HG02970 (cell line): ENCODE results near the gene PSMG3.

Experiments
- ATAC-seq: cut with Tn5 transposase; IDR thresholded peaks from one replicate; pipeline ENCODE4 v1.9.1; 2021; ENCODE audit warnings: mild to moderate bottlenecking, moderate library complexity, moderate number of reproducible peaks; ENCODE audit not compliant: unreplicated experiment, low FRiP score

PSMG3 gene

DNA sequence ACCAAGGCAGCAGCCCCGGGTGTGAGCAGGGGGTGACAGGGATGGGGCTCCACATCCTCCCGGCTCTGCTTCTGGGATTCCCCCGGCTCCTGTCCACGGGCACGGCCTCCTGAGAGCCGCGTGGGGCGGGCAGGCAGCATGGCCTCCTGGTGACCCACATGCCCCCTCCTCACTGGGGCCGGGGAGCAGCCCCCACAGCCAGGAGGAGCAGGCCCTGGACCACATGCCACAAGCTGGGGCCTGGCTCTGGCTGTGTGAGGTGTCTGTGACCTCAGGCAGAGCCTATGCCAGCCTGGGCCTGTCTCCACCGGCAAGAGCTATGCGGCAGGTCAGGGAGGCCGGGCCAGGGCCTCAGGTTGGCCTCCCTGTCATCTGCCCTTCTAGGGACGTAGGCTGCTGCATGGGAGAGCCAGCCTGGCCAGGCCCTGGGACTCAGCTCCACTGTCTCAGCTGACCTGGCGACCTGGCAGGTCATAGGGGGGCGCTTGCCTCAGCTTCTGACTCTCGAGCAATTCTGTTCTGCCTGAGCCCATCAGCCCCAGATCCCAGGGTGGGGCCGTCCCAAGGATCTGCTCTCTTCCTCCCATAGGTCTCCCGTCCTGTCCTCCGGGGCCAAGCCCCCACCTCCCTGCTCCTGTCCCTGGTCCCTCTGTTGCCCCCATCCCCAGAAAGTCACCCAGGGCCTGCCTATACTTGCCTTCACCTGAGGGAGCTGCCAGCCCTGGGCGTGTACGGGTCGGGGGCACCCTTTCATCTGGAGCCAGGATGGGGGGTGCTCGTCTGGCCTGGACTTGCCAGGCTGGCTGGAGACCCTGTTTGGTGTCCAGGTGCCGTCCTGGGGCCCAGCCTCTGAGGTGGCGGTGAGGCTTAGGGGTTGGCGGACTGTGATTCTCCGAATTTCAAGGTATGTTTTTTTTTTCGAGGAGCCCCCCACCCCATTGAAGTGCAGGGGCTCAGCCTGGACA lies 9.9 kb downstream of the PSMG3 start:
- no peak for ATAC-seq

GRCh38 chr7:1558841-1559625 lies 10.8 kb downstream of the PSMG3 start:
- ATAC-seq, result no peak

GRCh38 chr7:1558181-1558811 lies 11.5 kb downstream of the PSMG3 start:
- ATAC-seq, result no peak

DNA sequence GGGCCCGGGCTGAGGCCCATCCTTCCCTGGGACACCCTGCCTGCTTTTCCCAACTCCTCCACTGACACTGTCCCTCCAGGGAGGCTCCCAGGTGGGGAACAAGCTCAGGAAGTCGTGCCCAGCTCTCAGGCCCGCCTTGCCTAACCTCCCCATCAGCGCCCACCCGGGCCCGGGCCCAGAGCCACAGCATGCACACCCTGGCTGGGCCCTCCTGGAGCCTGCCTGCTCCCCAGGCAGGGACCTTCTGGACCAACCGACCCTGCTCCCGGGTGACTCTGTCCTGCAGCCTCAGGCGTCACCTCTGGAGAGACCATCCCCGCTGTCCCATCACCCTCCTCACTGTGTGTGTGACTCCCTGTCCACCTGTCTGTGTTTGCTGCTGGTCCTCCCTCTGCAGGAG lies 12.1 kb downstream of the PSMG3 start:
- no peak for ATAC-seq

DNA sequence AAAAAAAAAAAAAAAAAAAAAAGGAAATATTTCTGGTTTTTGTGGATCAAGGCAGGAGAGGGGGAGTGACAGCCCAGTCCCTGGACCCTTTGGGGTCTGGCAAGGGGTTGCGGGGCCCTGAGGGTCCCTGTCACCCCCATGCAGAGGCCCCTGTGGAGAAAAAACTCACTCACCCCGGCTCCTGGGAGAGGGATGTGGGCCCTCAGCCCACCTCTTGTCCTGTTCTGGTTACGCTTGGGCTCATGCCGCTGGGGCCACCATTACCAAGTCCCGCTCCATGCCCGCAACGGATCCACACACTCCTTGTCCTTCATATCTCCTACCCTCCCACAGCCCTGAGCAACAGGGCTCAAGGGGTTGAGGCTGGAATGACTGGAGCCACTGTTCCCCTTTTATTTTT lies 12.8 kb downstream of the PSMG3 start:
- ATAC-seq, result no peak

GRCh38 chr7:1555813-1556543 lies 13.9 kb downstream of the PSMG3 start, which contains the start of gene TMEM184A:
Gene TMEM184A, minus strand, starts transcription at chr7:1556205. Its CDS starts 721 bp downstream, at chr7:1555484.
- ATAC-seq, result no peak

DNA sequence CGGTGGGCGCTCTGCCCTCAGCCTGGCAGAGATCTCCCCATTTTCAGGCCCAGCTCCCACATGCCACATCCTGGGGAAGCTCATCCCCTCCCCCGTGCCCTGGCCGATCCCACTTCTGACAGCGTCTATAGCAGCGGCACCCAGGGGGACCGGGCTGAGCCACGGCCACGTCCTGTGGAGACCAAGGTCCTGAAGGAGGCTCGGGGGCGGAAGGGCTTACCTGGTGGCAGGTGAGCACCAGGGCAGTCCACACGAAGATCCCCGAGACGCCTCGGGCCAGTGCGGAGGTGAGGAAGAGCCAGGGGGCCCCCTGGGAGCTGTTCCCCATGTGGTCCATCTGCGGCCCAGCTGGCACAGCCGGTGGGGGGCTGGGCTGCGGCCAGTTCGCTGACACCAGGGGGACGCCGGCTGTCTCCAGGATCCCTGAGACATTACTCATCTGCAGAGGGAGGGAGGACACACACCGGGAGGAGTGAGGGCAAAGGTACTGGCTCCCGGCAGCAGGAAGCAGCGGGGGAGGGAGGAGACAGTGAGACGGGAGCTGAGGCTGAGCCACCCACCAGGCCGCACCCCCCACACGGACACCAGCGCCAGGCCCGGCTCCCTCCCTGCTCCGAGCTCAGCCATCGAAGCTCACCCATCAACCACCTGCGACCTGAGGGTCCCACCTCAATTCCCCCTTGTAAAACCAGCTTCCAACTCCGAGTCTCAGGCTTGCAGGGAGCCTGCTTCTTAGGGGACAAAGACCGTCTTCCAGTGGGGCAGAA lies 14.6 kb downstream of the PSMG3 start:
- ATAC-seq, result no peak

GRCh38 chr7:1554333-1555045 lies 15.3 kb downstream of the PSMG3 start:
- ATAC-seq, result no peak

GRCh38 chr7:1553512-1554210 lies 16.2 kb downstream of the PSMG3 start:
- ATAC-seq, result no peak

- no peak for ATAC-seq
These were observed 17.6 kb downstream of the PSMG3 start for GRCh38 chr7:1552200-1552599.

DNA sequence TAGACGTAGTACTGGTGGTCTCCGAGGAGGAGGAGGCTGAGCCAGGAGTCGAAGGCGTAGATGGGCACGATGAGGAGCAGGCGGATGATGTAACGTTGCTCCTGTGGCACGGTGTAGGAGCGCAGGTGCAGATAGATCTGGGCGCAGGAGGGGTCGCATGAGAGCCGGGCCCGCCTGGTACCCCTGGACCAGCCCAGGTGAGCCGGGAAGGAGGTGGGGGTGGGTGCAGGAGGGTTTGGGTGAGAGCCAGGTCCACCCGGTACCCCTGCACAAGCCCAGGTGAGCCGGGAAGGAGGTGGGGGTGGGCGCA lies 19.0 kb downstream of the PSMG3 start:
- ATAC-seq, result no peak

- no peak for ATAC-seq
These were observed 19.6 kb downstream of the PSMG3 start for GRCh38 chr7:1550005-1550845.

GRCh38 chr7:1549357-1550004 lies 20.4 kb downstream of the PSMG3 start:
- no peak for ATAC-seq

- ATAC-seq, result no peak
These were observed 20.9 kb downstream of the PSMG3 start for GRCh38 chr7:1548944-1549343.

DNA sequence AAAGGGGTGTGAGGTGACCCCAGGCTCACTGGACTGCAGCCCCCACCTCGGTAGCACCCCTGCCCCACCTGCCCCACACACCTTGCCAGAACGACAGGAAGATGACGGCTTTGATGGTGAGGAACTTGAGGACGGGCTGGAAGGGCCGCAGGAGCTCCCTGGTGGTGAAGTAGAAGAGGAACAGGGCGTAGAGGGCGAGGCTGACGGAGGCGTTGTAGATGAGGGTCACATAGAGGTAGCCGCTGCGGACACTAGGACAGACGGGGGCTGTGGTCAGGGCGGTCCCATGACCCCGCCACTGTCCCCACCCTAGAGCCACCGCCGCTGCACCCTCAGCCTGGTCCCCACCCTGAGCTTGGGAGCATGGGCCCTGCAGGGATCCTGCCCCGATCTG lies 21.4 kb downstream of the PSMG3 start:
- no peak for ATAC-seq

DNA sequence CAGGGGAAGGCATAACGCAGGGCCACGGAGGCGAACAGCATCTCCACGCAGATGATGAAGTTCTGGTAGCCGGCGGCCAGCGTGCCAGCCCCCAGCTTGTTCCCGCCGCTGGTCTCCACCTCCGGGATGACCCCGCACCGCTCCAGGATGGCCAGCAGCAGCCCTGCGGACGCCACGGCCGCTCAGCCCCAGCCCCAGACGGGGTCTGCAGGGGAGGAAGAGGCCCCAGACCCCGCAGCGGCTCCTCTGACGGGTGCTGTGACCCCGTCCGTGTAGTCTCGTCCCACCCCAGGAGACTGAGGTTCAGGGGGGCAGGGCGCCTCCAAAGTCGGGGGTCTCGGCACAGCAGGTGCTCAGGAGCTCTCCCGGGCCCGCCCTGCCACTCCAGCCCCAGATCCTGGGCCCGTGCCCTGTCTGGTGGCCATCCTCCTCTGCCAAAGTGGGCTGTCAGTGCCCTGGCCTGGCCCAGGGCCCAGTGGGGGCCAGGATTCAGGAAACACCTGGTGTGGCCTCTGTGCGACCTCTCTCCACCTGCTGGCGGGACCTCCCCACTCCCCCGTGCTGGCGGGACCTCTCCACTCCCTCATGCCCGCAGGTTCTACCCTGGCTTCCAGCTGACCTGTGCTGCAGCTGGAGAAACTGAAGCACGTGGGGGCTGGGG lies 21.9 kb downstream of the PSMG3 start:
- no peak for ATAC-seq
